ENCODE results near the gene PARP16.
A peak's percentile ranks its signal among the peaks of the same experiment; 100 is the strongest.

Gene PARP16

DNA sequence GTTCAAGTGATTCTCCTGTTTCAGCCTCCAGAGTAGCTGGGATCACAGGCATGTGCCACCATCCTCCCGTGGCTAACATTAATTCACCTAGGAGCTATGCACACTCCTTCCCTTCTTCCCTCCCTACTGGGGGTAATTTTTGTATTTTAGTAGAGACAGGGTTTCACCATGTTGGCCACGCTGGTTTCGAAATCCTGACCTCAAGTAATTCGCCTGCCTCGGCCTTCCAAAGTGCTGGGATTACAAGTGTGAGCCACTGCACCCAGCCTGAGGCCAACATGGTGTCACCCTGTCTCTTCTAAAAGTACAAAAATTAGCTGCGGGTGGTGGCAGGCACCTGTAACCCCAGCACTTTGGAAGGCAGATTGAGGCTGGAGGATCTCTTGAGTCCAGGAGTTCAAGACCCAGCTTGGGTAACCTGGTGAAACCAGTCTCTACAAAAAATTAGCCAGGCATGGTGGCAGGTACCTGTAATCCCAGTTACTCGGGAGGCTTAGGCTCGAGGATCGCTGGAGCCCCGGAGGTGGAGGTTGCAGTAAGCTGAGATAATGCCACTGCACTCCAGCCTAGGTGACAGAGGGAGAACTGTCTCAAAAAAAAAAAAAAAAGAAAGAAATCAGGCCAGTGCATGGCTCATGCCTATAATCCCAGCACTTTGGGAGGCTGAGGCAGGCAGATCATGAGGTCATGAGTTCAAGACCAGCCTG lies 23.9 kb upstream of the PARP16 start:
- no peak for DNase-seq

DNA sequence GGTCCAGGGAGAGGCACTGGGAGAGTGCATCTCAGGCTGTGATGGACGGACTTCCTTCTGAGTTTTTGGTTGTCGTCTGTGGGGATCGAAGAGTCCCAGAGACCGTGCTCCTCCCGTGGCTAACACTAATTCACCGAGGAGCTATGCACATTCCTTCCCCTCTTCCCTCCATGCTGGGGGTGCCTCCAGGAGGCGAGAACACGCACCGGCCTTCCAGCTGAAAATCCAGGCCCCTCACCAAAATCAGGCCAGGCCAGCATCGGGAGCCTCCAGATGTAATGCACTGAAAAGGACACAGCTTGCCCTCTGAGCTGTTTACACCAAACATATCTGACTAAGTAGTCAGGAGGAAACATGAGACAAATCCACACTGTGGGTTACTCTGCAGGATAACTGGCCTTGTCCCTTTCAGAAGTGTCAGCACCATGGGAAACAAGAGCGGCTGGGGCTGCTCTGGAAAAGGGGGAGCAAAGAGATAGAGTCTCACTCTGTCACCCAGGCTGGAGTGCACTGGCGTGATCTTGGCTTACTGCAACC lies 23.3 kb upstream of the PARP16 start:
- DNase-seq, result no peak

DNA sequence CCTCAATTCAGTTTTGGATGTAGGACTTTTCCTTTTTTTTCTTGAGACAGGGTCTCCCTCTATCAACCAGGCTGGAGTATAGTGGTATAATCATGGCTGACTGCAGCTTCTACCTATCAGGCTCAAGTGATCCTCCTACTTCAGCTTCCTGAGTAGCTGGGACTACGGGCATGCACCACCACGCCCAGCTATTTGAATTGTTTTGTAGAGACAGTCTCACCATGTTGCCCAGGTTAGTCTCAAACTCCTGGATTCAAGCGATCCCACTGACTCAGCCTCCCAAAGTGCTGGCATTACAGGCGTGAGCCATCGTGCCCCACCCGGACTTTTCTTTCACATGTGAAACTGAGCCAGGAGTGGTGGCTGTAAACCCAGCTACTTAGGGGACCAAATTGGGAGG lies 21.3 kb upstream of the PARP16 start:
- no peak for DNase-seq

DNA sequence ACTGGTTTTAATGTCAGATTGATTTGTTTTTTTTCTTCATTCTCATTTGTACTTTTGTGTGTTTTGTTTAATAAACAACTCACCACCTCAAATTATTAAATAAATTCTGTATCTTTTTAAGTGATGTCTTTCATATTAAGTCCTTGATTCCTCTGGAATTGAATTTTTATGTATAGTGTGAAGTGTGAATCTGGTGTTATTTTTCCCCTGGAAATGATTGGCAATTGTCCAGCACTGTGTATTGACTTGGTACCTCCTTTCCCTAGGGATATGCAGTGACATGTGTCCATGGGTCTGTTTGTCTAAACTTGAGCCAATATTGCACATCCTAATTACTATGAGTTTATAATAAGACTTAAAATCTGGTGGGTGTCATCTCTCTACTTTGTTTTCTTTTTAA lies 19.9 kb upstream of the PARP16 start:
- no peak for DNase-seq

DNA sequence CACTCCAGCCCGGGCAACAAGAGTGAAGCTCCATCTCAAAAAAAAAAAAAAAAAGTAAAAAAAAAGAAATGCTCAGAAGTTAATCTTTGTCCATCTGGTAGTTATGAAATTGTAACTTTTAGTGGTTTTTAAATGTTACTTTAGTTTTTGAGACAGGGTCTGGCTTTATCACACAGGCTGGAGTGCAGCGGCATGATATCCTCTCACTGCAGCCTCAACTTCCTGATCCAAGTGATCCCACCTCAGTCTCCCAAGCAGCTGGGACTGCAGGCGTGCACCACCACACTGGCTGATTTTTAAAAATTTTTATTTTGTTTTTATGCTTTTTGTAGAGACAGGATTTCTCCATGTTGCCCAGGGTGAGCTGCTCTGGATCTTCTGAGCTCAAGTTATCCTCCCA lies 19.1 kb upstream of the PARP16 start:
- DNase-seq, result no peak

DNA sequence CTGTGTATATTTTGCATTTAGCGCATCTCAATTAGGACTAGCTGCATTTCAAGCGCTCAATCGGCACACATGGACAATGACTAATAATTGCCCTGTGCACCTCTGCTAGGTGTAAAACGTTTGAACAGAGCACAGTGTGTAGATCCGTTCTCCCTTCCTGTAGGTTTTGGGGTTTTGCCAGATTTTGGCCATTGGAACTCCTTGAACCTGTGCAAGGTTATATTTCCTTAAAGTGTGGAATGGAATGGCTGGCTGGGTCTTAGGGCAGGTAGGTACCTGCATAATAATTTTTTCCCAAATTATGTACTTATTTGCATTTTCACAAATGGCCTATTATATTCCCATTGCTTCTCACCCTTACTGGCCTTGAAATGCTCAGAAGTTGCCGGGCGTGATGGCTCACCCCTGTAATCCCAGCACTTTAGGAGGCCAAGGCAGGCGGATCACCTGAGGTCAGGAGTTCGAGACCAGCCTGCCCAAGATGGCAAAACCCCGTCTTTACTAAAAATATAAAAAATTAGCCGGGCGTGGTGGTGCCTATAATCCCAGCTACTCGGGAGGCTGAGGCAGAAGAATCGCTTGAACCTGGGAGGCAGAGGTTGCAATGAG lies 18.6 kb upstream of the PARP16 start:
- peak; percentile 18 for DNase-seq

DNA sequence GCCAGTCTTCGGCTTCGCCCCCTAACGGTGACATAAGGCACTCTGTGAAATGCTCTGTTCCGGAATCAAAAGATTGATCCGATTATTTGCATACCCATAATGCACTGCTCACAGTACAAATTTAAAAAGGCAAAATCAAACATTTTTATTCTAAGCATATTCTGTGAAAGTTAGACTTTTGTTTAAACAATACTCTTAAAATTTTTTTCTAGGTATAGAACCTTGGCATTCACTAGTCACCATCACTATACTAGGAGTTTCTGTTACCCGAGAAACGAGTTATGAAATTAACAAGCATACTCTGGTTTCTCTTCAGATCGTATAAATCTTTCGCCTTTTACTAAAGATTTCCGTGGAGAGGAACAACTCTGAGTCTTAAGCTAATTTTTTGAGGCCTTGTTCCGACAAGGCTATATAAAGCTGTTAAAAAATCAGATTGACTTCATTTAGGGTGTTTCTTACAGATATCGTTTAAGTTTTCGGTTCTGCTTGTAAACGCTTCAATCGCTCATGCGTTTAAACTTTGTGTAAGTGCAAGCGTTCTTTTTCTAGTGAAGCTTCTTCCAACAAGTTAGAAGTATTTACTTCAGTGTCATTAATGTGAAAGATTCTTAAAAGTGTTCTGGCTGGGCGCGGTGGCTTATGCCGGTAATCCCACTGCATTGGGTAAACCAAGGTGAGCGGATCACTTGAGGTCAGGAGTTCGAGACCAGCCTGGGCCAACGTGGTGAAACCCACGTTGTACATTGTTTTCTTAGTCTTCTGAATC lies 17.9 kb upstream of the PARP16 start, which contains the start of gene RNU5B-1:
Gene RNU5B-1, plus strand, starts transcription at position 297 of the 769 bp plus-strand sequence.
- DNase-seq, result peak; percentile 89

DNA sequence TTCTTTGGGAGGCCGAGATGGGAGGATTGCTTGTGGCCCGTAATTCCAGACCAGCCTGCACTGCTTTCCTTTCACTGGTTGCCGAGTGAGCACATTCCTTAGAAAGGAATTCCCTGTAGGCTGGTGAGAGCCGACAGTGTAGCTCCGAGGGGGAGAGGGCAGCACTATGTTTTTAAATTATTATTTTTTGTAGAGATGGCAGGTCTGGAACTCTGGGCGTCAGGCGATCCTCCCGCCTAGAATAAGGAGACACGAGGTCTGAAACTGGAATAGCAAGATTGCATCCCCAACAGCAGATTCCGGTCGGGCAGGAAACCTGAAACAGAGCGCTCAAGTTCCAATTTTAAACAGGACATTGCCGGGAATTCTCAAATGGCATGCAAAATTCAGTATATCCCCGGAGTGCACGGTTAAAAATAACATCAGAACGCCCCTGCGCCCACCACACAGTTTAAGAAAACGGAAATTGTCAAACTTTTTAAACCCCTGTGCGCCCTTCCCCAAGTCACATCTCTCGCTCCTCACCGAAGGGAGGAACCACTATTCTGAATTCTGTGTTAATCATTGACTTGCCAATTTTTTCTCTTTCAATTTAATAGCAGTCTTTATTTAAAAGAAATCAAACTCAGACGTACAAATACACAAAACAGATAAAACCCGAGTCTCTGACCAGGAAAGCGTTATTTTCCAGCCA lies 17.2 kb upstream of the PARP16 start:
- no peak for DNase-seq

DNA sequence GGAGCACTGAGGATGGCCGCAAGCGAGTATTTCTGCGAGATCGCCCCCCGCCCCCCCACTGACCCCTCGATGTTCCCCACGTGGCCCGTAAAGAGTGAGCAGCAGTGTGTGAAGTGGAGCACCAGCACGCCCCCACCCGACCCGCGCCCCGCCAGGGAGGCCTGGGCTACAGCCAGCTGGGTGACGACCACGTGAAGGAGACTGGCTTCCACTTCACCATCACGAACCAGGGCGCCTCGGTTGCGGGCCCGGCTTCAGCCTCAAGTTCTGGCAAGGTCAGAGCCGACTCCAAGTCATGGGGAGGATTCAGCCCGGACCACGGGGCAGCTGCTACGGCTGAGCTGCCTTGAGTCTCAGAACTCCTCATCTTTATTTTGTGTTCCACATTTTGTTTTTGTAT lies 15.4 kb upstream of the PARP16 start:
- DNase-seq, result no peak

DNA sequence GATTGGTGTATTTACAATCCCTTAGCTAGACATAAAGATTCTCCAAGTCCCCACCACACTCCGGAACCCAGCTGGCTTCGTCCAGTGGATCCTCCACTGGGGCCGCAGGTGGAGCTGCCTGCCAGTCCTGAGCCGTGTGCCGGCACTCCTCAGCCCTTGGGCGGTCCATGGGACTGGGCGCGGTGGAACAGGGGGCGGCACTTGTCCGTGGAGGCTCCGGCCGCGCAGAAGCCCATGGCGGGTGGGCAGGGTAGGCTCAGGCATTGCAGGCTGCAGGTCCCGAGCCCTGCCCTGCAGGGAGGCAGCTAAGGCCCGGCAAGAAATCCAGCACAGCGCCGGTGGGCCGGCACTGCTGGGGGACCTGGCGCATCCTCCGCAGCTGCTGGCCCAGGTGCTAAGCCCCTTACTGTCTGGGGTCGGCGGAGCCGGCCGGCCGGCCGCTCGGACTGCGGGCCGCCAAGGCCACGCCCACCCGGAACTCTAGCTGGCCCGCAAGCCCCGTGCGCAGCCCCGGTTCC lies 14.3 kb upstream of the PARP16 start:
- DNase-seq, result no peak

DNA sequence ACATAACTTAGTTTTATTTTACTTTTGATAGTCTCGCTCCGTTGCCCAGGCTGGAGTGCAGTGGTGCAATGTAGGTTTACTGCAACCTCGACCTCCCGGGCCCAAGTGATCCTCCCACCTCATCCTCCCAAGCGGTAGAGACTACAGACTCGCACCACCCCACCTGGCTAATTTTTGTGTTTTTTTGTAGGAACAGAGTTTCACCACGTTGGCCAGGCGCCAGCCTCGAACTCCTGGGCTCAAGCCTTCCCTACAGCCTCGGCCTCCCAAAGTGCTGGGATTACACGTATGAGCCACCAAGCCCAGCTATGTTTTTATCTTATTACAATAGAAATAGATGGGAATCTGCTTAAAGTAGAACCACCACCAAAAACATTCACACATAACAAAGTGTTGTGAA lies 12.0 kb upstream of the PARP16 start:
- no peak for DNase-seq

DNA sequence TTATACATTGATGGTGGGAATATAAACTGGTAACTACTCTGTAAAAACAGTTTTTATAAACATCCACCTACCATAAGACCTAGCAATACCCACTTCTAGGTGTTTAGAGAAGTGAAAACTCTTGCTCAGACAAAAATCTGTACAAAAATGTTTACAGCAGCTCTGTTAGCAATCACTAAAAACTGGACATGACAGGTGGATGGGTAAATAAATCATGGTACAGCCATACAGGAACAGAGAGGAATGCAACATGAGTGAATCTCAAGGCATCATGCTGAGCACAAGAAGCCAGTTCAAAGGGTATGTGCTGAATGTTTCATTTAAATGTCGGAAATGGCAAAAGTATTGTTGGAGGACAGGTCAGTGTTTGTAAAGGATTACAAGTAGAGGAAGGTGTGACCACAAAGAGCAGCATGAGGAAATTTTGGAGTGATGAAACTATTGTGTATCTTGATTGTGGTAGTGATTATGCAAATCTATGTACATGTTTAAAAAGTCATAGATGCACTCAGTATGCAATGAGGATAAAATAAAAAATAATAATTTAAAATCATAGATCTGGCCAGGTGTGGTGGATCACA lies 6.3 kb upstream of the PARP16 start:
- no peak for DNase-seq

DNA sequence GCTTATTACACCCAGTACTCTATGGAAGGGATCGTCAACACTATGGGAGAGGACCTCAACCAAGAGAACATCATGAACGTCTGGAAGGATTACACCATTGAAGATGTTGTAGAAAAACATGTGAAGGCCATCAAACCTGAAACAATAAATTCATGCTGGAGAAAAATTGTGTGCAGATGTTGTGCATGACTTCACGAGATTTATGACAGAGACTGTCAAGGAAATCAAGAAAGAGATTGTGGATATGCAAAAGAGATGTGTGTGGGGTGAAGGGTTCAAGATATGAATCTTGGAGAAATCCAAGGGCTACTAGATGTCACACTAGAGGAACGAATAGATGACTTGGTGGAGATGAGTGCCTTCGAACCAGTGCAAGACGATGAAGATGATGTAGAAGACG lies 3.5 kb upstream of the PARP16 start:
- DNase-seq, result no peak

DNA sequence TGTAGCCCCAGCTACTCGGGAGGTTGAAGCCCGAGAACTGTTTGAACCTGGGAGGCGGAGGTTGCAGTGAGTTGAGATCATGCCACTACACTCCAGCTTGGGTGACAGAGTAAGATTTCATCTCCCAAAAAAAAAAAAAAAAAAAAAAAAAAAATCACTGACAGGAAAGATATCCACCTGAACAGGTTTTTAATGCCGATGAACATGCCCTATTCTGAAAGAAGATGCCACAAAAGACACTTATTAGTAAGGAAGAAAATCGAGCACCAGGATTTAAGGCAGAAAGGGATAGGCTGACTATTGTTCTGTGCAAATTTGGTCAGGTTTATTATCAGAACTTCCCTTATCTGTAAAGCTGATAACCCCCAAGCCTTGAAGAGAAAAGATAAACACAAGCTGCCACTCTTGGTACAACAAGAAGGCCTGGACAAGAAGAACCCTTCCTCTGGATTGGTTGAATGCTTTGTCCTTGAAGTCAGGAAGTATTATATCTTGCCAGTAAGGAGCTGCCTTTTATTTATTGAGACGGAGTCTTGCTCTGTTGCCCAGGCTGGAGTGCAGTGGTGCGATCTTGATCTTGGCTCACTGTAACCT lies 2.7 kb upstream of the PARP16 start:
- no peak for DNase-seq

DNA sequence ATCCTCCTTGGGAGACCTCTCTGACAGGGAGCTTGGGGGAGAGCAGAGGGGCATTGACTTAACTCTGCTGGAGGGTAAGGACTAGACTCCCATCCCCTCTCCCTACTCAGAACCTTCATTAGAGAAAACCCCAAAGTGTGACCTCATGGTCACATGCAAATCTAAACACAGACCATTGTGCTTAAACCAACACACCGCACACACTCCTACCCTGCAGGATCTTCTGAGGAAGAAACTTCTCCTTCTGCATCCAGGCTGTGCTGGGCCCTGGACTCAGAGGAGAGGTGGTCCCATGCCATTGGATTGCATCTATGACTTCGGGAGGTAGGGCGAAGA lies 805 bp upstream of the PARP16 start:
- DNase-seq, result no peak

DNA sequence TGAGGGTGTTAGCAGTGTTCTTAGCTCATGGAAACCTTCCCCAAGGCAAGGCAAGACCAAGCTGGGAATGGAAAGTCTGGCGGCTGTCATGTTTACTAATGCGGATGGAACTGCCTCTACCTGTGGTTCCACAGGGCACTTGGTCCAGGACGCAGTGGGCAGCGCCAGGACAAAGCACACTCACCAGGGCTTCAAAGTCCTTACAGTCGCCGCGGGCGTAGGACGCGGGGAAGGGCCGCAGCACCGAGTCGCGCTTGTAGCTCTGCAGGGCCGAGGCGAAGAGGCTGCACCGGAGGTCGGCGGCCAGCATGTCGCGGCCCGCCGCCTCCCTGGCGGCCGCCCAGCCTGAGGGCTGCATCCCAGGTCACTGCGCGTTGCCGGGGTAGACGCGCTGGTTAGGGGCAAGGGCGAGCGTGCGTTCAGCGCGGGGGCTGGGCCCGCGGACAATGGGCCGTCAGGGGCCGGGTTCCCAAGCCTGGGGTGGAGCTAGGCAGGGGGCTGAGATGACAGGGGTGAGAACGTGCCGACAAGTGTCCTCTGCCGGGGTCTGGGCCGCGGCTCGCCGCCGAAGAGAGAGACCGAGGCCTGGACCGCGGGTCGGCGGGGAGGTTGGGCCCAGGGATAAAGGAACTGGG lies 497 bp downstream of the PARP16 start:
- no peak for DNase-seq

DNA sequence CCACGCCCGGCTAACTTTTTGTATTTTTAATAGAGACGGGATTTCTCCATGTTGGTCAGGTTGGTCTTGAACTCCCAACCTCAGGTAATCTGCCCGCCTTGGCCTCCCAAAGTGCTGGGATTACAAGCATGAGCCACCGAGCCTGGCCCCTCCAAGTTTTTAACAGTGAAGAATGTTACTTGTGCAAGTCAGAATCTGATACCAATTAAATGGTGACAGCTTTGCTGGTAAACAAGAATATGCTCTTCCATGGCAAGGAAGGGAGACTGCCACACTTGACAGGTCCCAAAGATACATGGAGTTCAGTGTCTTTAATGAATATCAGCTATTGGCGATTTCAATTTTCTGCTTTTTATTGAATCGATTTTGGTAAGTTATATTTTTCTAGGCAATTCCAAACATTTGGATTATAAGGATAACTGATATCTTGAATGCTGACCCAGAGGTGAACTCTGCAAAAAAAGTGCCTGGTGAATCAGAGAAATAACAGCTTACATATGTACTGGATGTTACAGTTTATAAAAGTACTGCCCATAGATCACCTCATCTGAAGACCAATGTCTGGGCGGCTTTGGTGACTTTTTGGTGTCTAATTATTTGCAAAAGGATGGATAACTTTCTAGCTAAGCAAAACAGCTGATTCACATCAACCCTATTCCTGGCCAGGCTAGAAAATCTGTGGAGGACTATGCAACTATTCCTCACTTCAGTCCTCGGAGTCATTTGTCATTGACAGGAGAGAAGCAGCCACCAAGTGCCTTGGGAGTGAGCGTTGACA lies 1.2 kb downstream of the PARP16 start:
- no peak for DNase-seq

DNA sequence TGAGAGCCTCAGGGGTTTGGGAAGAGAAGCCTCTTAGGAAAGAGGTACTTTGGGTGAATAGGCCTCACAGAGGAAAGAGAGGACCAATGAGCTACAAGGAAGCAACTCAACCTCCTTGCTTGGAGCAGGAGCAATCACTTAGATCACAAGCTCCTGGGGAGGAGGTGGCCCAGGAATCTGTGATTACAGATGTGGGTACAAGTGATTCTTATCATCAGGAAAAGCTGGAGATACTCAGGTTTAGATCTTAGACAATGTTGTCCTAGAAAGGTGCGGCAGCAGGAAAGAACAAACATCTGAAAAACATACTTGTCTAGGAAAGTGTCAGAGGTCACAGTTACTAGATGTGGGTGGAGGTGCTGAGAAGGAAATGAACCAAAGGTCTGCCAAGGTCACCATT lies 8.2 kb downstream of the PARP16 start:
- no peak for DNase-seq

DNA sequence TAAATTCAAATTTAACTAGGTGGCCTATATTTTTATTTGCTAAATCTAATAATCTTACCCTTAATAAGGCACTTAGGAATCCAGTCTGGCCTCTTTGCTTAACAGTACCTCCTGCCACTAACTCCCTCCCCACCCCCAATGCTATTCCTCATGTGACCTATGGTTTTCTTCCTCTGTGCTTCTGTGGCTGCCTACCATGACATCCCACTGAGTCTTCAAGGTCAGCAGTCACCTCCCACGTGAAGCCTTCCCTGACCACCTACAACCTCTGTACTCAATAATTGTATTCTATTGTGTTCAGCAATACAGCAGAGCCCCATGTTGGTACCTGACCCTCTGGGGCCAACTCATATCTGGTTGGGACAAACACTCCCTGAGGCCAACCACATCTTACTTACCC lies 9.7 kb downstream of the PARP16 start:
- DNase-seq, result no peak

DNA sequence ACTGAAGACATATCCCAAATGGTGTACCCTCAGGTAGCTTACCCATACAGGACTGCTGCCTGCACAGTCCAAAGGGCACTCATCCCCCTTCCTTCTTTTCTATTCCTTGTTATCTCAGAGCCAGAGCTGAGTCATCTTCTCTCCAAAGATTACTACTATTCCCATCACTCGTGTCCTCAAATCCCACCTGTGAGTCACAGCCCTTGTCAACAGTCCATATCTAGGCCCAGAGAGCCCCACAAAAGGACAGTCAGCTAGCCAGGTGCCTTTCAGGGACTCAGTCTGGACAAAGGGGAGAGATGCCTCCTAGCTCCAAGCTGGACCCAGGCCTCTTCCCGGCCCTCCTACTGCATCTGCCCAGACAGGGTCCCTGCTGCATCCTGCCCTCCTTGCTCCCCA lies 11.0 kb downstream of the PARP16 start:
- DNase-seq, result no peak

DNA sequence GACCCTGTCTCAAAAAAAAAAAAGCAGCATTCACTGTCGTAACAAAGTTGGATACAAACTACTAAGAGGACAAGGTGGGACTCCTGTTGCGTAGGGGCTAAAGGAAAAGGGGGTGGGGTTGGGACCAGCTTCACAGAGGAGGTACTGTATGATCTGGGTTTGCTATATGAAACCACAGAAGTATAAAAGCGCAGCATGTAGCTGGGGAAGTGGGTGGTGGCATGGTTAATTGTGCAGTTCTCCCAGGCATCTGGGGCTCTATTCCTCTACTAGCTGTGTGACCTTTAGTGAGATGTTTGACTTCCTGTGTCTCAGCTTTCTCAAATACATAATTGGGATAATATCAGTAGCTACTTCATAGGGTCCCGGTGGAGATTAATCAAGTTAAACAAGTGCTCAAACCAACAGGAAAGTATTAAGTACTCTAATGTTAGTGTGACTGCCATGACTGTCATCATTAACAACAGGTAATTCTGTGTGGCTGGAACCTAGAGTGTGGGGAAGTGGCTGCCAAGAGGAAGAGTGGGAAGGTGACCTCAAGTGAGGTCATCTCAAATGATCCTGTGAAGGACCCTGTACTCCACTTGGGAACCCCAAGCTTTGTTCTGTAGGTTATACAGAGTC lies 11.5 kb downstream of the PARP16 start:
- no peak for DNase-seq
